Left forelimb (tissue), 1 donor: ENCODE data around the gene VTI1A.

Experiments used
- DNase-seq: peaks from one replicate; pipeline ENCODE4 v3.0.0-alpha.2; 2018; ENCODE audit warnings: low spot score

The VTI1A gene

GRCh38 chr10:112639298-112639697 lies 192.3 kb downstream of the VTI1A start:
- DNase-seq, result no peak

GRCh38 chr10:112640638-112641037 lies 193.6 kb downstream of the VTI1A start:
- no peak for DNase-seq

GRCh38 chr10:112643600-112644264 lies 196.7 kb downstream of the VTI1A start:
- DNase-seq, result no peak

- DNase-seq, result no peak
Observed at GRCh38 chr10:112644265-112644645, 197.2 kb downstream of the VTI1A start.

GRCh38 chr10:112649006-112649821 lies 202.2 kb downstream of the VTI1A start:
- DNase-seq, result no peak

GRCh38 chr10:112649822-112650152 lies 202.8 kb downstream of the VTI1A start:
- no peak for DNase-seq

GRCh38 chr10:112650588-112651030 lies 203.6 kb downstream of the VTI1A start:
- DNase-seq, result no peak

GRCh38 chr10:112653215-112653614 lies 206.2 kb downstream of the VTI1A start:
- no peak for DNase-seq

GRCh38 chr10:112653851-112654250 lies 206.8 kb downstream of the VTI1A start:
- no peak for DNase-seq

GRCh38 chr10:112654794-112655193 lies 207.8 kb downstream of the VTI1A start:
- no peak for DNase-seq

GRCh38 chr10:112655722-112656121 lies 208.7 kb downstream of the VTI1A start:
- DNase-seq, result no peak

- no peak for DNase-seq
Observed at GRCh38 chr10:112658465-112658864, 211.4 kb downstream of the VTI1A start.

GRCh38 chr10:112658900-112659638 lies 212.1 kb downstream of the VTI1A start:
- DNase-seq, result no peak

GRCh38 chr10:112663234-112664125 lies 216.5 kb downstream of the VTI1A start:
- DNase-seq, result no peak

GRCh38 chr10:112666094-112666493 lies 219.1 kb downstream of the VTI1A start:
- no peak for DNase-seq

GRCh38 chr10:112669989-112670388 lies 223.0 kb downstream of the VTI1A start:
- no peak for DNase-seq

- no peak for DNase-seq
Observed at GRCh38 chr10:112671743-112672142, 224.7 kb downstream of the VTI1A start.

GRCh38 chr10:112672706-112673105 lies 225.7 kb downstream of the VTI1A start:
- no peak for DNase-seq

GRCh38 chr10:112675560-112676083 lies 228.6 kb downstream of the VTI1A start:
- DNase-seq, result no peak

GRCh38 chr10:112677689-112678088 lies 230.7 kb downstream of the VTI1A start:
- no peak for DNase-seq

GRCh38 chr10:112678581-112678980 lies 231.6 kb downstream of the VTI1A start:
- no peak for DNase-seq

- no peak for DNase-seq
Observed at GRCh38 chr10:112678987-112679386, 232.0 kb downstream of the VTI1A start.
